Measurements from ENCODE around the gene TNFRSF4. TPM values are rescaled to one million over a fixed set of nuclear protein-coding genes. Genes with fewer than 3 reads are reported as not detected.

TNFRSF4 gene
- total and polyA plus RNA-seq, 4 donors, result 0.08 to 0.35 (median 0.15) TPM; not detected in 1

DNA sequence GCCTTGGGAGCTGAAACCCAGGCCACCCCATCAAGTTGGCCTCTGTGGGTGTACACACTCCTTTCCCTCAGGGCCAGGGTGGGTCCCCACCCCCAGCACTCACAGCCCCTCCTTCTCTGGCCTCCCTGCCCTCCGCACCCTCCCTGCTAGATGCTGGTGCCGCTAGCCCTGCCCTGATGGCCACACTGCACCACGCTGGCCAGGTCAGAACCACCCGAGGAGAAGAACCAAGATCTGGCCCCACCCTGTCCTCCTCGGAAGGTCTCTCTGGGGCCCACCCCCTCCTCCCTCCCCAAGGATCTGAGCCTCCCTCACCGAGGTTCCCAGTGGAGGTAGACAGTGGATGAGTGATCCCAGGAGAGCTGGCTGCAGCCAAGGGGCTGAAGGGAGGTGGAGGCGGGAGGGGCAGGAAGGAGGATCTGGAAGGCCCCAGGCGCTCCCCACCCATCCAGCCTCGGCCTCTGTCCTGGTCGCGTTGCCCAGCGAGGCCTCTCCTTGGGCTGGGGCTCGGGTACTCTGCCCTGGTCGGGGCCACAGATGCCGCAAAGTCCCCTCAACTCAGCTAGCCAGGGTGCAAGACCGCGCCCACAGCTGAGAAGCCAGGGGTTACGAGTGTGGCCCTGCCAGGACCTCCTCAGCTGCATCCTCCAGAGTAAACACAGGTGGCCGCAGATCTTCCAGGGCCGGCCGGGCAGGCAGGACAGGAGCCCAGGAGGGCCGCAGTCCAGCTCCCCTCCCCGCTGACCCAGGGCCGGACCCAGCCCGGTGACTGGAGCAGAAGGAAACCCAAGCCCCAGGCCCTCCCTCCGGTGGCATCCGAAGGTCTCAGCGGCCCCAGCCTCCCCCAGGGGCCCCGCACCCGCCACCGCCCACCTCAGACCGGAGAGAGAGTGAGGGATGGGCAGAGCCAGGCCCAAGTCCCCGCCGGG is 23.3 kb upstream of the TNFRSF4 start:
- H3K27me3 ChIP-seq (ENCODE audit: control insufficient read depth in 4 of 4, insufficient read depth in 4 of 4, low read length in 3 of 4), result no peaks in the 10 kb centered on the region
- WGBS, result 46% methylated on average over 34 of the region's 34 CpGs
- peaks cover 9 to 34% (median 22%) of the 10 kb centered on the region in 4 donors for H3K4me1 ChIP-seq (ENCODE audit: control insufficient read depth in 4 of 4, insufficient read depth in 4 of 4, low read length in 3 of 4)
- H3K27ac ChIP-seq (ENCODE audit: low read depth in 1 of 2, low read length in 2 of 2), result no peak overlapping the region
- no peak for DNase-seq (ENCODE audit: low spot score)
- no peaks in the 10 kb centered on the region for H3K36me3 ChIP-seq (ENCODE audit: control insufficient read depth in 4 of 4, insufficient read depth in 3 of 4, low read depth in 1 of 4, low read length in 3 of 4)
- TF ChIP-seq YY1 (IDR thresholded peaks at IDR 0.05), result no peak
- no peak for TF ChIP-seq RAD21 (IDR thresholded peaks at IDR 0.05)
- no peak for TF ChIP-seq ATF3 (IDR thresholded peaks at IDR 0.05)
- H3K9me3 ChIP-seq (ENCODE audit: control insufficient read depth in 4 of 4, low read length in 3 of 4), result no peaks in the 10 kb centered on the region
- no peak overlapping the region for H3K4me3 ChIP-seq (ENCODE audit: low read depth in 1 of 3, low read length in 3 of 3)
- H3K9ac ChIP-seq (ENCODE audit: low read depth in 1 of 2, low read length in 2 of 2), result no peak overlapping the region

DNA sequence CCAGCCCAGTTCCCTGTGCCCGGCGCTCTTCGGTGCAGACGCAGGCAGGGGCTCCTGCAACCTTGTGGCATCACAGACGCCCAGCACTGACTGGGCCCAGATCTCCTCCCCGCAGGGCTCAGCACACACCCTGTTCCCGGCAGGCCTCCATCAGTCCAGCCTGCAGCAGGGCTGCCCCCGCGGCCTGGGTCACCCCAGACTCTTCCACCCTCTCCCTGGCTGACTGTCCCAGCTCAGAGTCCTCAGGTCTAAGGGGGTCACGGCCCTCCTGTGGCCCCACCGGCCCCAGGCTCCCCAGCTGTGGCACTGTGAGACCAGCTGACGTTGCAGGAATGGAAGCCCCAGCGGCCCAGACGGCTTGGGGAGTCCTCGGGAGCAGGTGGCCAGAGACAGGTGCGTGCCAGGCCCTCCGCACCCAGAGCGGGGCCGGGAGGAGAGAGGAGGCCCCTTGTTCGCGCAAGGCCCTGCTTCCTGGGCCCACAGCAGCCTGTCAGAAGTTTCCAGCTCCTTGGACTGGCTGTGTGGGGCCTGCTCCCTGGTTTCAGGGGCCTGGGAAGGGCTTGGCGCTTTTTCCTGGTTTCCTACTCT is 22.3 kb upstream of the TNFRSF4 start:
- no peaks in the 10 kb centered on the region for H3K9me3 ChIP-seq (ENCODE audit: control insufficient read depth in 4 of 4, low read length in 3 of 4)
- WGBS, result 83% methylated on average over 22 of the region's 22 CpGs
- peaks cover 9 to 34% (median 23%) of the 10 kb centered on the region in 4 donors for H3K4me1 ChIP-seq (ENCODE audit: control insufficient read depth in 4 of 4, insufficient read depth in 4 of 4, low read length in 3 of 4)
- no peak for DNase-seq (ENCODE audit: low spot score)
- H3K4me3 ChIP-seq (ENCODE audit: low read depth in 1 of 3, low read length in 3 of 3), result no peak overlapping the region
- H3K36me3 ChIP-seq (ENCODE audit: control insufficient read depth in 4 of 4, insufficient read depth in 3 of 4, low read depth in 1 of 4, low read length in 3 of 4), result no peaks in the 10 kb centered on the region
- TF ChIP-seq GABPA (IDR thresholded peaks at IDR 0.05 in 1 of 2, conservative IDR thresholded peaks at IDR 0.05 in 1 of 2), result no peak
- TF ChIP-seq SP1 (IDR thresholded peaks at IDR 0.05), result no peak
- TF ChIP-seq HNF4G (IDR thresholded peaks at IDR 0.05), result no peak
- TF ChIP-seq RAD21 (IDR thresholded peaks at IDR 0.05), result no peak
- TF ChIP-seq, protein P1, sequence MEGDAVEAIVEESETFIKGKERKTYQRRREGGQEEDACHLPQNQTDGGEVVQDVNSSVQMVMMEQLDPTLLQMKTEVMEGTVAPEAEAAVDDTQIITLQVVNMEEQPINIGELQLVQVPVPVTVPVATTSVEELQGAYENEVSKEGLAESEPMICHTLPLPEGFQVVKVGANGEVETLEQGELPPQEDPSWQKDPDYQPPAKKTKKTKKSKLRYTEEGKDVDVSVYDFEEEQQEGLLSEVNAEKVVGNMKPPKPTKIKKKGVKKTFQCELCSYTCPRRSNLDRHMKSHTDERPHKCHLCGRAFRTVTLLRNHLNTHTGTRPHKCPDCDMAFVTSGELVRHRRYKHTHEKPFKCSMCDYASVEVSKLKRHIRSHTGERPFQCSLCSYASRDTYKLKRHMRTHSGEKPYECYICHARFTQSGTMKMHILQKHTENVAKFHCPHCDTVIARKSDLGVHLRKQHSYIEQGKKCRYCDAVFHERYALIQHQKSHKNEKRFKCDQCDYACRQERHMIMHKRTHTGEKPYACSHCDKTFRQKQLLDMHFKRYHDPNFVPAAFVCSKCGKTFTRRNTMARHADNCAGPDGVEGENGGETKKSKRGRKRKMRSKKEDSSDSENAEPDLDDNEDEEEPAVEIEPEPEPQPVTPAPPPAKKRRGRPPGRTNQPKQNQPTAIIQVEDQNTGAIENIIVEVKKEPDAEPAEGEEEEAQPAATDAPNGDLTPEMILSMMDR (IDR thresholded peaks at IDR 0.05; ENCODE audit: low read depth, low read length, missing input control), result no peak
- TF ChIP-seq ATF3 (IDR thresholded peaks at IDR 0.05), result no peak
- no peak overlapping the region for H3K27ac ChIP-seq (ENCODE audit: low read depth in 1 of 2, low read length in 2 of 2)
- no peak overlapping the region for H3K9ac ChIP-seq (ENCODE audit: low read depth in 1 of 2, low read length in 2 of 2)
- no peaks in the 10 kb centered on the region for H3K27me3 ChIP-seq (ENCODE audit: control insufficient read depth in 4 of 4, insufficient read depth in 4 of 4, low read length in 3 of 4)

GRCh38 chr1:1235016-1235744 is 21.2 kb upstream of the TNFRSF4 start:
- Histone ChIP-seq H3K4me1 (ENCODE audit: control insufficient read depth in 4 of 4, insufficient read depth in 4 of 4, low read length in 3 of 4) (peaks cover 19 to 41% (median 29%) of the 10 kb centered on the region in 4 donors), H3K4me3 (ENCODE audit: low read depth in 1 of 3, low read length in 3 of 3) (no peak overlapping the region), H3K27ac (ENCODE audit: low read depth in 1 of 2, low read length in 2 of 2) (no peak overlapping the region), H3K36me3 (ENCODE audit: control insufficient read depth in 4 of 4, insufficient read depth in 3 of 4, low read depth in 1 of 4, low read length in 3 of 4) (no peaks in the 10 kb centered on the region), H3K9me3 (ENCODE audit: control insufficient read depth in 4 of 4, low read length in 3 of 4) (no peaks in the 10 kb centered on the region), H3K27me3 (ENCODE audit: control insufficient read depth in 4 of 4, insufficient read depth in 4 of 4, low read length in 3 of 4) (no peaks in the 10 kb centered on the region), H3K9ac (ENCODE audit: low read depth in 1 of 2, low read length in 2 of 2) (no peak overlapping the region)
- no peak for DNase-seq (ENCODE audit: low spot score)
- whole genome bisulfite sequencing, result 94% methylated on average over 27 of the region's 27 CpGs
- TF ChIP-seq YY1 (IDR thresholded peaks at IDR 0.05) (no peak), HNF4G (IDR thresholded peaks at IDR 0.05) (no peak), TAF1 (conservative IDR thresholded peaks at IDR 0.05) (no peak), ZBTB33 (IDR thresholded peaks at IDR 0.05) (no peak), FOXA2 (IDR thresholded peaks at IDR 0.05) (no peak), RXRA (IDR thresholded peaks at IDR 0.05) (no peak), GABPA (IDR thresholded peaks at IDR 0.05 in 1 of 2, conservative IDR thresholded peaks at IDR 0.05 in 1 of 2) (no peak), RAD21 (IDR thresholded peaks at IDR 0.05) (no peak), FOXA1 (IDR thresholded peaks at IDR 0.05) (no peak), SP1 (IDR thresholded peaks at IDR 0.05) (no peak), EGR1 (IDR thresholded peaks at IDR 0.05; ENCODE audit: low read depth in 2 of 2) (no peak), JUND (IDR thresholded peaks at IDR 0.05) (no peak), ATF3 (IDR thresholded peaks at IDR 0.05) (no peak)
- TF ChIP-seq, protein P1 (IDR thresholded peaks at IDR 0.05; ENCODE audit: low read depth, low read length, missing input control), result no peak
